HEK293 (cell line): ENCODE results near the gene HES5.
A peak's percentile ranks its signal among the peaks of the same experiment; 100 is the strongest.

Experiments used
- CTCF ChIA-PET: fragments of 350-600 bp; formaldehyde crosslinking; extraction: SDS; loops from one replicate; lab custom pipeline; 2021; ENCODE audit warnings: antibody characterized with exemption; lab: Yijun Ruan, JAX
- POLR2A ChIA-PET: fragments of 300-600 bp; formaldehyde crosslinking; extraction: SDS; loops from one replicate; lab custom pipeline; 2020; ENCODE audit warnings: antibody characterized with exemption, inconsistent platforms; lab: Yijun Ruan, JAX
- H3K27ac ChIP-seq: fragments of 200-500 bp; sonication (Bioruptor generic); 2 replicates; pipeline ENCODE4 v1.5.1; 2014; ENCODE audit warnings: low read depth, low read length, control low read depth, inconsistent platforms; ENCODE audit errors: extremely low read depth
- H3K36me3 ChIP-seq, 2 experiments: fragments of 200-500 bp in 1 of 2; sonication (Bioruptor generic) in 1 of 2; 1 replicate in 1 of 2; 2 replicates in 1 of 2; pipeline ENCODE4 v1.5.1; 2014 to 2017; ENCODE audit warnings: inconsistent platforms in 2 of 2, low read length in 2 of 2; ENCODE audit not compliant: control insufficient read depth in 2 of 2, insufficient read depth in 1 of 2
- H3K4me1 ChIP-seq: fragments of 200-500 bp; sonication (Bioruptor generic); 2 replicates; pipeline ENCODE4 v1.5.1; 2014; ENCODE audit warnings: mild to moderate bottlenecking, low read length, inconsistent platforms; ENCODE audit not compliant: control insufficient read depth, insufficient read depth
- H3K4me3 ChIP-seq: 2 replicates; pipeline ENCODE4 v1.5.1; 2011; ENCODE audit warnings: low read depth, mild to moderate bottlenecking, control low read depth, low read length, moderate library complexity
- H3K9me3 ChIP-seq: fragments of 200-500 bp; sonication (Bioruptor generic); 2 replicates; pipeline ENCODE4 v1.5.1; 2014; ENCODE audit warnings: low read depth, low read length, inconsistent platforms; ENCODE audit not compliant: control insufficient read depth, insufficient read depth
- HOXC10 ChIP-seq: sonication (generic); formaldehyde crosslinking; IDR thresholded peaks from 2 replicates; pipeline ENCODE4 v1.8.1; 2023; ENCODE audit warnings: mild to moderate bottlenecking, missing genetic modification reagents
- SCRT1 ChIP-seq: fragments of 450-650 bp; formaldehyde crosslinking; IDR thresholded peaks from 2 replicates; pipeline ENCODE4 v1.5.1; 2016; ENCODE audit warnings: missing biosample characterization, missing genetic modification characterization, borderline replicate concordance
- SCRT2 ChIP-seq: fragments of 450-650 bp; formaldehyde crosslinking; IDR thresholded peaks from 2 replicates; pipeline ENCODE4 v1.5.1; 2016; ENCODE audit warnings: missing biosample characterization, missing genetic modification characterization
- TCF7L2 ChIP-seq: IDR thresholded peaks from 2 replicates; pipeline ENCODE4 v1.6.1; 2011; ENCODE audit warnings: low read depth, mild to moderate bottlenecking, inconsistent platforms, low read length, moderate library complexity, borderline replicate concordance
- TRIM28 ChIP-seq: IDR thresholded peaks from 2 replicates; pipeline ENCODE4 v1.6.1; 2011; ENCODE audit warnings: low read length, control low read depth, borderline replicate concordance
- WT1 ChIP-seq: fragments of 450-650 bp; formaldehyde crosslinking; IDR thresholded peaks from 2 replicates; pipeline ENCODE4 v1.5.1; 2016; ENCODE audit warnings: missing biosample characterization, missing genetic modification characterization
- YY1 ChIP-seq: fragments of 450-650 bp; formaldehyde crosslinking; IDR thresholded peaks from 2 replicates; pipeline ENCODE4 v1.5.1; 2018; ENCODE audit warnings: missing biosample characterization, missing genetic modification characterization
- ZBTB17 ChIP-seq: fragments of 450-650 bp; formaldehyde crosslinking; IDR thresholded peaks from 2 replicates; pipeline ENCODE4 v1.5.1; 2016; ENCODE audit warnings: missing biosample characterization, missing genetic modification characterization
- ZEB2 ChIP-seq: fragments of 450-650 bp; formaldehyde crosslinking; IDR thresholded peaks from 2 replicates; pipeline ENCODE4 v1.5.1; 2016; ENCODE audit warnings: missing biosample characterization, missing genetic modification characterization
- ZFHX2 ChIP-seq: fragments of 450-650 bp; formaldehyde crosslinking; conservative IDR thresholded peaks from 2 replicates; pipeline ENCODE4 v1.5.1; 2016; ENCODE audit warnings: missing biosample characterization, missing genetic modification characterization
- ZIC2 ChIP-seq: fragments of 450-650 bp; formaldehyde crosslinking; IDR thresholded peaks from 2 replicates; pipeline ENCODE4 v1.5.1; 2016; ENCODE audit warnings: missing biosample characterization, missing genetic modification characterization
- ZNF121 ChIP-seq: fragments of 450-650 bp; formaldehyde crosslinking; IDR thresholded peaks from 2 replicates; pipeline ENCODE4 v1.5.1; 2016; ENCODE audit warnings: missing biosample characterization, missing genetic modification characterization
- ZNF132 ChIP-seq: fragments of 450-650 bp; formaldehyde crosslinking; IDR thresholded peaks from 2 replicates; pipeline ENCODE4 v1.5.1; 2017; ENCODE audit warnings: missing biosample characterization, missing genetic modification characterization, borderline replicate concordance
- ZNF2 ChIP-seq: fragments of 450-650 bp; formaldehyde crosslinking; IDR thresholded peaks from 2 replicates; pipeline ENCODE4 v1.5.1; 2016; ENCODE audit warnings: missing biosample characterization, missing genetic modification characterization
- ZNF214 ChIP-seq: fragments of 450-650 bp; formaldehyde crosslinking; IDR thresholded peaks from 2 replicates; pipeline ENCODE4 v1.5.1; 2017; ENCODE audit warnings: missing biosample characterization, mild to moderate bottlenecking, missing genetic modification characterization, borderline replicate concordance
- ZNF280D ChIP-seq: fragments of 450-650 bp; formaldehyde crosslinking; IDR thresholded peaks from 2 replicates; pipeline ENCODE4 v1.5.1; 2016; ENCODE audit warnings: missing biosample characterization, missing genetic modification characterization
- ZNF292 ChIP-seq: fragments of 450-650 bp; formaldehyde crosslinking; IDR thresholded peaks from 2 replicates; pipeline ENCODE4 v1.5.1; 2016; ENCODE audit warnings: low read depth, missing biosample characterization, missing genetic modification characterization, borderline replicate concordance
- ZNF488 ChIP-seq: fragments of 450-650 bp; formaldehyde crosslinking; IDR thresholded peaks from 2 replicates; pipeline ENCODE4 v1.5.1; 2016; ENCODE audit warnings: missing biosample characterization, missing genetic modification characterization
- ZNF510 ChIP-seq: fragments of 450-650 bp; formaldehyde crosslinking; IDR thresholded peaks from 2 replicates; pipeline ENCODE4 v1.5.1; 2018; ENCODE audit warnings: mild to moderate bottlenecking, missing genetic modification characterization, missing biosample characterization; ENCODE audit not compliant: insufficient replicate concordance
- ZNF521 ChIP-seq: fragments of 450-650 bp; formaldehyde crosslinking; IDR thresholded peaks from 2 replicates; pipeline ENCODE4 v1.5.1; 2017; ENCODE audit warnings: missing biosample characterization, mild to moderate bottlenecking, missing genetic modification characterization
- ZNF561 ChIP-seq: fragments of 450-650 bp; IDR thresholded peaks from 2 replicates; pipeline ENCODE4 v1.5.1; 2018; ENCODE audit warnings: missing biosample characterization, missing genetic modification characterization, borderline replicate concordance
- ZNF600 ChIP-seq: fragments of 450-650 bp; formaldehyde crosslinking; IDR thresholded peaks from 2 replicates; pipeline ENCODE4 v1.5.1; 2016; ENCODE audit warnings: missing biosample characterization, missing genetic modification characterization
- ZNF626 ChIP-seq: fragments of 450-650 bp; sonication (Bioruptor Pico); formaldehyde crosslinking; IDR thresholded peaks from 2 replicates; pipeline ENCODE4 v1.5.1; 2018; ENCODE audit warnings: missing biosample characterization, missing genetic modification characterization, inconsistent platforms
- ZNF677 ChIP-seq: fragments of 450-650 bp; IDR thresholded peaks from 2 replicates; pipeline ENCODE4 v1.5.0; 2018; ENCODE audit warnings: missing biosample characterization, mild to moderate bottlenecking, missing genetic modification characterization, moderate library complexity
- ZNF76 ChIP-seq: fragments of 450-650 bp; formaldehyde crosslinking; IDR thresholded peaks from 2 replicates; pipeline ENCODE4; 2016; ENCODE audit warnings: low read depth, missing biosample characterization, missing genetic modification characterization, borderline replicate concordance
- TF ChIP-seq, protein P1 (sequence below): fragments of 450-650 bp; formaldehyde crosslinking; IDR thresholded peaks from 2 replicates; pipeline ENCODE4 v1.5.1; 2016; ENCODE audit warnings: missing biosample characterization, missing genetic modification characterization
- TF ChIP-seq, protein P2 (sequence below): fragments of 450-650 bp; formaldehyde crosslinking; IDR thresholded peaks from 2 replicates; pipeline ENCODE4 v1.5.1; 2016; ENCODE audit warnings: missing biosample characterization, missing genetic modification characterization, borderline replicate concordance

Gene HES5

DNA sequence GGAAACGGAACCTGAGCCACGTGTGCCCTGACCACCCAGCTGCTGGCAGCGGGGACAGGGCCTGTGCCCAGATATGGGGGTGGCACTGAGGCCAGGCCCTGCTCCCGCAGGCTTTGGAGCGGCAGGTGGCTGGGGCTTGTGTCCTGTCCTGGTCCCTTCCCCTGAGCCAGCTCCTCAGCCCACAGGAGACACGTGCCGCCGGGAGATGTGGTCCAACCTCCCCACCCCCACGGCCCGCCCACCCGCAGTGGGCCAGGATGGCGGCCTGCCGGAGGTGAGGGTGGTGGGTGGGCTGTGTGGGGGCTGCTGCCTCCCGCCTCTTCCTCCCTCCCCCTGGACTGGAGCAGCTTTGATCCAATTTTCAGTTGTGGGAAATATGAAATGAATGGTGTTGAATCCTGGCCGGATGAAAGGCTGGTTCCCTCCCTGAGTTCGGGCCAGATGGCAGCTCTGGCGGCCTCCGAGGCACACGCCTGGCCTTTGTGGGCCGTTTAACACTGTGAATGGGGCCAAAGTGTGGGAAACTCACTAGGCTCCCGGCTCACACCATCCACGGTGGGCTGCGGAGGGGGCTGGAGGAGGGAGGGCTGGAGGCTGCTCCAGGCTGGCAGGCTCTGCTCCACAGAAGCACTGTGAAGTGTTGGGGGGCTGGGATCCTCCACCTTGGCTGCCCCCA lies 2.6 kb upstream of the HES5 start (continued):
- TF ChIP-seq ZNF521 (no peak), SCRT2 (tag by site-specific recombination) (peak; percentile 95), ZNF280D (tag by site-specific recombination) (no peak), ZNF132 (tag by site-specific recombination) (no peak), ZNF600 (no peak), HOXC10 (CRISPR knock-in tag) (no peak), SCRT1 (peak; percentile 75; the same call in 1 of the 2 replicates), ZNF214 (tag by site-specific recombination) (no peak), ZNF488 (tag by site-specific recombination) (no peak), ZNF626 (tag by site-specific recombination) (no peak), TRIM28 (no peak), ZFHX2 (tag by site-specific recombination) (peak; percentile 78), YY1 (tag by site-specific recombination) (no peak)
- TF ChIP-seq, all 188 proteins: peak for 4

DNA sequence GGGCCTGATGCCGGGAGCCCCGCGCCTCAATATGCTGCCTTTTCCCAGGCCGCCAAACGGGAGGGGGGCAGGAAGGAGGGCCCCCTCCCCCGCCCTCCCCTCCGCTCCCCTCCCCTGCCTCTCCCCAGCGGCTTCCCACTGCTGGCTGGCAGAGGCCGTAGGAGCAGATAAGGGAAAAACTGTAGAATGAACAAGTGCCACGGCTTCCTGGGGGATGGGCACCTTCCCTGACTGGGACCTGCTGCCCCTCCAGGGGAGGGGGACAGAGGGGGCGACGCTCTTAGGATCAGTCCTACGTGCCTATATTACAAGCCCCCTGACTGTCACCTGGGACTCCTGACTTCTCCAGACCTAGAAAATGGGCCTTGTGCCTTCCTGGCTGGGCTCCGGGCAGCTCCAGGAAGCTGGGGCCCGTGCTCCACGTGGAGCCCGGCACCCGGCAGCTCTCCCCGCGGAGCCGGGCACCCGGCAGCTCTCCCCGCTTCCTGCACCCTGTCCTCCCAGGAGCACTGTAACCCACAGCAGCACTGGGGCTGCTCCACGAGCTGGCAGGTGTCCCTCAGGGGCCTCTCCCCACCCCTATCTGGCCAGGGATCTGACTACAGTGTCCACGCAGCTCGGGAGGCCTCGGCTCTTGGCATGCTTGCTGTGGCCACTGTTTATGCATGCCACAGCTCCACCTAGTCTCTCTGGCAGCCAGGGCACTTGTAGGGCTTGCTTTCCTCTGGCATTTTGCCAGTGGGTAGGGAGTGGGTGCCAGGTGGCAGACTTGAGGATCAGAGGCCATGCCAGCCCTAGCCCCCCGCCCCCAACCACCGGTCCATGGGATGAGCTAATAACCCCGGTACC lies 674 bp upstream of the HES5 start:
- Histone ChIP-seq H3K4me3 (no peak overlapping the region), H3K9me3 (no peaks in the 10 kb centered on the region), H3K36me3 (peaks cover 0 to 6% of the 10 kb centered on the region in 2 experiments; a peak in 1 of 3 replicates), H3K27ac (no peak overlapping the region), H3K4me1 (peaks cover 5% of the 10 kb centered on the region)
- ChIA-PET CTCF (interaction anchor here (1.1 kb wide), 1 partner anchor 17 kb away, joined by 4 read pairs; no protein-coding TSS in a partner anchor), POLR2A (interaction anchor here (0.9 to 1.3 kb wide), 2 partner anchors 15 to 124 kb away, joined by 3 to 5 read pairs; no protein-coding TSS in a partner anchor)
- TF ChIP-seq, protein P1, sequence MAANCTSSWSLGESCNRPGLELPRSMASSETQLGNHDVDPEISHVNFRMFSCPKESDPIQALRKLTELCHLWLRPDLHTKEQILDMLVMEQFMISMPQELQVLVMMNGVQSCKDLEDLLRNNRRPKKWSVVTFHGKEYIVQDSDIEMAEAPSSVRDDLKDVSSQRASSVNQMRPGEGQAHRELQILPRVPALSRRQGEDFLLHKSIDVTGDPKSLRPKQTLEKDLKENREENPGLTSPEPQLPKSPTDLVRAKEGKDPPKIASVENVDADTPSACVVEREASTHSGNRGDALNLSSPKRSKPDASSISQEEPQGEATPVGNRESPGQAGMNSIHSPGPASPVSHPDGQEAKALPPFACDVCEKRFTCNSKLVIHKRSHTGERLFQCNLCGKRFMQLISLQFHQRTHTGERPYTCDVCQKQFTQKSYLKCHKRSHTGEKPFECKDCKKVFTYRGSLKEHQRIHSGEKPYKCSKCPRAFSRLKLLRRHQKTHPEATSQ: no peak
- TF ChIP-seq ZNF2 (tag by site-specific recombination) (no peak), WT1 (tag by site-specific recombination) (no peak), ZNF561 (tag by site-specific recombination) (no peak), ZNF76 (tag by site-specific recombination) (no peak), ZEB2 (tag by site-specific recombination) (no peak), SCRT2 (tag by site-specific recombination) (no peak; the same call in 1 of the 2 replicates), ZNF510 (tag by site-specific recombination) (no peak), ZNF292 (tag by site-specific recombination) (no peak), ZNF121 (tag by site-specific recombination) (0 out of 2 replicates have a peak, but pooled peaks have one; percentile 33), TCF7L2 (no peak), ZBTB17 (no peak), ZNF677 (no peak), ZIC2 (tag by site-specific recombination) (0 out of 2 replicates have a peak, but pooled peaks have one; percentile 22)
- TF ChIP-seq, protein P2, sequence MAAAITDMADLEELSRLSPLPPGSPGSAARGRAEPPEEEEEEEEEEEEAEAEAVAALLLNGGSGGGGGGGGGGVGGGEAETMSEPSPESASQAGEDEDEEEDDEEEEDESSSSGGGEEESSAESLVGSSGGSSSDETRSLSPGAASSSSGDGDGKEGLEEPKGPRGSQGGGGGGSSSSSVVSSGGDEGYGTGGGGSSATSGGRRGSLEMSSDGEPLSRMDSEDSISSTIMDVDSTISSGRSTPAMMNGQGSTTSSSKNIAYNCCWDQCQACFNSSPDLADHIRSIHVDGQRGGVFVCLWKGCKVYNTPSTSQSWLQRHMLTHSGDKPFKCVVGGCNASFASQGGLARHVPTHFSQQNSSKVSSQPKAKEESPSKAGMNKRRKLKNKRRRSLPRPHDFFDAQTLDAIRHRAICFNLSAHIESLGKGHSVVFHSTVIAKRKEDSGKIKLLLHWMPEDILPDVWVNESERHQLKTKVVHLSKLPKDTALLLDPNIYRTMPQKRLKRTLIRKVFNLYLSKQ (tag by site-specific recombination): no peak
